HG03280 (cell line): ENCODE data around the gene PDE3A.

Experiments used
- ATAC-seq: cut with Tn5 transposase; IDR thresholded peaks from one replicate; pipeline ENCODE4 v1.9.1; 2021; ENCODE audit warnings: mild to moderate bottlenecking, moderate library complexity; ENCODE audit not compliant: unreplicated experiment

PDE3A gene

DNA sequence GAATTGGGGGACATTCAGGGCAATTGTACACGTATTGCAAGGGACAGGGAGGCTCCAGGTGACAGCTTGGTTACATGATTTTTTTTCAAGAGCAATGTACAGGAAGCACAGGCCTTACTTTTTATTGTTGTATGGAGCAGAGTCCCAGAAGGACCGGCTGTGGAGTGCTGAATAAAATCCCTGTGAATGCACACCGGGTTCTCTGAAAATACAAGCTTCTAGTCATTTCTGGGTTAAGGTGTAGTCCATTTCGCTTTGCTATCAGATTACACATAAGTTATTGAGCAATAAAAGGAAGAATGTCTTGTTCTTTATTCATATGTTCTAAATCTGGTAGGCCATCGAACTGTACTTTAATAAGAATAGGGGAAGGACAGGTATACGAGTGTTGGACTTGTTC lies 52.2 kb downstream of the PDE3A start:
- ATAC-seq, result no peak

DNA sequence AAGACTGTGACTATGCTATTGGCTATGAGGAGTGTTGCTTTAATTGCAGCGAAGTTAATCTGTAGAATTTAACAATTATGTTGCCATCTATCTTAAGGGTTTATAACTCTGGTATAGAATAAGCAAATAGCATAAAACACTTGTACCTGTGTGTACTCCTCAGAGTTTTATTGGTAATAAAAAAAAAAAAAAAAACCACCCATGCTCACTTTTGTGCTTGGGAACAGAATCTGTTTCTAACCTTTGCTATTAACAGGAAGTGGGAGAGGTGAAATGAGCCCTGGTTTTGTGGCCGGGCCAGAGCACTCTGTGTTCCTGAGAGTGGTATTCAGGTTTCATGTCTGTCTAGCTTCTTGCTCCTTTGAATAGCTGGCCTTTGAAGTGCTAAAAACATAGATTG lies 53.1 kb downstream of the PDE3A start:
- ATAC-seq, result no peak

DNA sequence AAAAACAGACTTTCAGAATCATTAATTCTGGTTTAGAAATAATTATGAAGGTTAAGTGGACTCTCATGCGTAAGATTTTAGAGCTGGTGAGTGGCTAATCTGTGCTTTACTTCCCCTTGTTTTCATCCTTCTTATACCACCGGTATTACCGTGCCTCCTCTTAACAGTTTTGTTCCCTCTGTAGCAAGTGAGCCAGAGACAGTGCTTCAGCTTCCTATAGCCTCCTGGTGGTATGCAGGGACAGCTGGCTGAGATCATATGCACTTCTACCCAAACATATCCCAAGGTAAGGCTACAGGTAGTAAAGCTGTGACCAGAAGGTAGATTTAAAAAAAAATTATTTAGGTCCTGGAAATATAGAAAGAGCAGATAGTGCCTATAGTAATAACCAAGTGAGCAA lies 55.2 kb downstream of the PDE3A start:
- no peak for ATAC-seq

DNA sequence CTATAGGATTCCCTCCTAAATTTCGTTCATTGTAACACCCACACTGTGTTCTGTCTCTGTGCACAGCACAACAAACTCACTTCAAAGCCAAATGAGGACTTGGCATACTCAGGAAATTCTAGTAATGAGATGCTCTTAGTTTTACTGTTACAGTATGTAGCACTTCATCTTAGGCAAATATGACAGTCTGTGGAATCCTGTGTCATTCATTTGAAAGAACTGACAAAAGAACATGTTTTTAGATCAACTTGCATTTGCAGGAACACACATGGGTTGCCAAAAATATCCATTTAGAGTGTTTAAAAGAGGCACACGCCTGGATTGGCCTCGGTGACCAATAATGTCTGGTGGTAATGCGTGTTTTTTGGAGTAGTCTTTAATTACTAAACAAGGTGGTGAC lies 56.5 kb downstream of the PDE3A start:
- no peak for ATAC-seq

DNA sequence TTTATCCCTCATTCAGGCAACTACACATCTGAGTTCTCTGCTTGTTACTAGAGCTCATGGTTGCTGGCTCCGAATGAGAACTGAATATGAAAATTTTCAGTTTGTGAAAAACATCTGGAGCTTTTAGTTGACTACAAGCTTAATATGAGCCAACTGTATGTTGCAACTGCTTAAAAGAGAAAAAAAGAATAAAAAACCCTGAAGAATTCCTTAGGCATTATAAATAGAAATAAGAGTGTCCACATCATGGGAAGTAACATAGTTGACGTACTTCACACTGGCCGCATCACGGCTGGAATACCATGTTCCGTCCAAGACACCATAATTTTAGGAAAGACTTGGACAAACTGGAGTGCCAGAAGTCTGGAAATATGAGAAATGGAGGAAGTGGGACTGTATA lies 57.9 kb downstream of the PDE3A start:
- no peak for ATAC-seq

DNA sequence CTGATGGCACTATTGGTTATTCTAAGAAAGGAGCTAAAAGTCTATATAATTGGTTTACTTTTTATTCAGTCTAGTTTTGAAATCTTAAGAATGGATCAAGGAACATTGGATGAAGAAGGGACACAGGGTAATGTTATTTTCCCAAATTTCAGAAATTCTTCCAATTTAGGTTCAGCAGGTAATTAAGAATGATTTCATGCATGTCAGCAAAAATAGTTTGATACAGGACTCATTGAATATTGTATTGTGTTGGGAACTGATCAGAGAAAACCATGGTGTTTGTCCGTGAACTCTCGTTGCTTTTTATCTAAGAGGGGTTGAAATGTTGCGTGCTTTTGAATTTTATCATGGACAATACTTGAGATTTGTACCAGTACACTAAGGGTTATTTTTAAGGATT lies 58.6 kb downstream of the PDE3A start:
- ATAC-seq, result no peak

DNA sequence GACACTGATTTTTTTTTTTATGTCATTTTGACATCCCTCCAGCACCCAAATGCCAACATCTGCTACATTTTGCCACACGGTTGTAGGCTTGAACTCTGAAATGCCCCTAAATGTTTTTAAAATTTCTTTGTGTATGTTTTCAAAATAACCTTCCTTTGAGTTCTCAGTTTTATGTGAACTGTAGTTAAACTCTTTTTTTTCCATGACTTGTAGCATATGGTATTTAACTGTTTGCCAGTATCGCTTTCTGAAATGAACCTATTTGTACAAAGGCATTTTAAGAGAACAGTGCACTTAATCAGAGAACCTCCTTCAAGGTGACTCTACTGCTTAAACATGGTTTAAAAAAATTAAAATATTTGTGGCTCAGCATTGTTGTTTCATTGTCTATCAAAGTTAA lies 61.5 kb downstream of the PDE3A start:
- ATAC-seq, result no peak

DNA sequence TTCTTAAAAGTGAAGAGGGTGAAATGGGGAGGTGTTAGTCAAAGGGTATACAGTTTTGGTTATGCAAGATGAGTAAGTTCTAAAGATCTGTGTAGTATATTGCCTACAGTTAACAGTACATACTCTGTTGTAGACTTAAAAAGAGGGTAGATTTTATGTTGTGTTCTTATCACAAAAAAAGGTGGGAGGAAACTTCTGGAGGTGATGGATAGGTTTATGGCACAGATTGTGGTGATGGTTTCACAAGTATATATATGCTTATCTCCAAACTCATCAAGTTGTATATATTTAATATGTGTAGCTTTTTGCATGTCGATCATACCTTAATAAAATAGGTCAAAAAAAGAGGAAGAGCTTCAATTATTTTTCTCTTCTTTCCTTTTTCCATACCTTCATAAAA lies 64.0 kb downstream of the PDE3A start:
- no peak for ATAC-seq

DNA sequence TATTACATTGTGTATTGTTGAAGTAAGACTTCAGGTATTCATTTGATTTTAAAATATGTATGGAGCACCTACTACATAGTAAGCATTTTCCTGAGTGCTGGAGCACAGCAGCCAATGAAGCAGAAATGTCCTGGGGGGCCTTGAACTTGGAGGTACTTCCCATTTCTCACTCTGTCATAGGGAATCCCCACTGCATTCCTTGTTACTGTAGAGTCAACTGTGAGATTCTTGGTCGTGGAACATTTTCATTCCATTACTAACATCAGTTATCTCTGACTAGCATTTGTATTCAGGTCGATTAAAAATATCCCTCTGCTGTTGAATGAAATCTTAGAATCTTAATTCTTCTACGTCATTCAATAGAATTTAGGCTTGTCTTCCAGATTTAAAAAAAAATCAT lies 66.7 kb downstream of the PDE3A start:
- no peak for ATAC-seq

DNA sequence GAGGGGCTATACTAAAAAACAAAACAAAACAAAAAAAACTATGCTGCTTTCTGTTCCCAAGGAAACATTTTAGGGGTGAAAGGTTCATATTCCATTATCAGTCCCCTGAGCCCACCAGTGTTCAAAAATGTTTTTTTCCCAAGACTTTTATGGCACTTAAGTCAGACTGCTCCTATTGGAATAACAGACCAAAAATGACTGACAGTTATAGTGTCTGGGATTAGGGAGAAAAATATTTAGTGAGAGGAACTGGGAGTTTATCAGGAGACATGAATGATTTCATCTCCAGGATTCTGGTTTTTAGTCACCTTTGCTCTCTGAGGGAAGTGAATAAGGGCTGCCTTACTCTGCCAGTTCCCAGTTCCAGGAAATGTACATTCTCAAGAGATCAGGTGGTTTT lies 68.0 kb downstream of the PDE3A start:
- ATAC-seq, result no peak

DNA sequence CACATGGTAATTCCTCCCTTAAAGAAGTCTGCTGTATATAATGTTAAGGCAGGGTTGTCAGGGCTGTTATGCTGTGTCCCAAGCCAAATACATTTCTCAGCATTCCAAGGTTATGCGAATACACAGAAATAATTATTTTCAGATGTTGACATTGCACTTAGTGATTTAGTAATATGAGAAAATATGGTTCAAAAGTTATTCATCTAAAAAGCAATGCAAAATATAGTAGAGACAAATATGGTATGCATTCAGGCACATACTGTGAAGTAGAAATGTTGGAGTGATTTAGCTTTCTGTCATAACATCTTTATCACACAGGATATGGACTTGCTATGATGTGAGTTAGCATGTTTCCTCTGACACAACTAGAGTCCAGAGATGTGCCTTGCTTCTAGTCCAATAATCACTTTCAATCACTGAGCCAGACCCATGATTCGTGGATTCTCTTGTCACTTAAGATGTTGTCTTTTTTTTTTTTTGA lies 70.0 kb downstream of the PDE3A start:
- no peak for ATAC-seq

DNA sequence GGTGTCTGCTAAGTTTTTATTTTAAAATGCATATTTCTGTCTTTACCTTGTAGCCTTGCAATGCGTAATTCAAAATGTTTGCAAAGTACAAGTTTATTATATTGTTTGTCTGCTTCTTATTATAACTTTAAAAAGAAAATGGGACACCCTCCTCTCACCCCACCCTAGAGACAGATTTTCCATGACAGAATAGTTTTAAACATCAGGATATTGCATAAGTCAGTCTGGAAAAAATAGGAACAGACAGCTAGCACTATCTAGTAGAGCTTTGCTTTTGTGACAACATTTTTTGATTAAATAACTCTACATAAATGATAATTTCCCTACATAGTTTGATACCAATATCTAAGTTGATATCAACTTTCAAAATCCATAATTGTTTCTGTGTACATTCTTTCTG lies 71.3 kb downstream of the PDE3A start:
- no peak for ATAC-seq

DNA sequence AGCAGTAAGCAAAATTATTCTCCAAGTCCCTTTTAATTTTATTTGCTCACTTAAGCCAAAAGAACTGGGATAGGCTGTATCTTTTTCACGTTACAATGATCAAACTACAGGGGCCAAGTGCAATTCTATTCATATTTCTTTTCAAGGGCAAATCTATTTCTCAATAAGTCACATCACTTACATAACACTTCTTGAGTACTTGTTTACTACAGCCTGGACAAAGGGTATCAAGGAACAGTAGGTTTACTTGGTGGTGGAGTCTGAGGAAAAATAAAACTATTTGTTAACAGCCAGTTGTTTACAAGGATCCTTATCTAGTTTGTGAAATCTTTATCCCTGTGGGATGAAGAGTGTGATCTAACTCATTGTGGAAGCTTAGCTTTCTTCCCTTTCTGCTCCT lies 72.1 kb downstream of the PDE3A start:
- no peak for ATAC-seq

DNA sequence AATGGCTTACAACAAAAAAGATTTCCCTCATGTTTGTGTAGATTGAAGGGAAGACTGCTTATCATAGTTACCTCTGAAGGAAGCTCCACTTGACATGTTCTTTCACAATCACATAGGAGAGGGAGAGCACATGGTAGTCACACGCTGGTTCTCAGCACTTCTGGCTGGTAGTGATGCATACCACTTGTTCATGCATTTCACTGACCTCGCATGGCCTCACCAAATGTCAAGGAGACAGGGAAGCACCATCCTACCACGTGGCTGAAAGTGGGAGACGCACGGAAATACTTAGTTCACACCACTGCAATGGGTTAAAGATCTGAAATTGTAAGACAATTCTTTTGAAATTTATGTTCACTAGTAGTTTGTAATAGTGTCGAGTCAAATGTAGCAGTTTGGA lies 74.0 kb downstream of the PDE3A start:
- ATAC-seq, result no peak

DNA sequence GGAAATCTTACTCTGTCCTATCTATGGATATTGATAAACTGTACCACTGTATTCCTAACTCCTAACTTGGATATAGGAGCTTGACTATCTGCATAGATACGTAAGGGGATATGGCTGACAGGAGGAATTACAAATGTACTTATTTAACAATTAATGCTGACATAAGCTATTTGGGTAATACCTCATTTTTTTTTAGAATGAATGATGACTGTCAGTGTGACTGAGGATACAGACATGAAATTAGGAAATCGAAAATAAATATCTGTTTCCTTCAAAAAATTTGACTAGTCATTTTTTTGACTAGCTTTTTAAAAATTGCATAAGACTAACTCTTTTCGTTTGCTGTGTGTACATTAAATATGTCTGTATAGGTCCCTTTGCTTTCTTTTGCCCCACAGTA lies 74.9 kb downstream of the PDE3A start:
- ATAC-seq, result no peak

DNA sequence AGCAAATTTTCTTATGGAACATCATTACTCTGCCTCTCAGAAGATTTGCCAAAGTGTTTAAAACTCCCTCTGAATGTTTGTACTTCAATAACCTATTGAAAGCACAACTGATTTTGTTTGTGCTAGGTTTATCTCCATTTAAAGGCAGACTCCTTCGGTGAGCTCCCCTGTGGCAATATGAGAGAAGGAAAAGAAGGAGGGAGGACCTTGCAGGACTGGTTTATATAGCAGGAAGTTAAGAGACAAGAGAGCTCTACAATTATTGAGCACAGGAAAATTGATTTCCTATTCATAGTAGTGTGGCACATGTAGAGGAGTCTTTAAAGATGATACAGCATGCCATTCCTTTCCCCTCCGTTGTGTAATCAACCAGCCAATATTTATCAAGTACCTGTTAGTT lies 75.5 kb downstream of the PDE3A start:
- ATAC-seq, result no peak

DNA sequence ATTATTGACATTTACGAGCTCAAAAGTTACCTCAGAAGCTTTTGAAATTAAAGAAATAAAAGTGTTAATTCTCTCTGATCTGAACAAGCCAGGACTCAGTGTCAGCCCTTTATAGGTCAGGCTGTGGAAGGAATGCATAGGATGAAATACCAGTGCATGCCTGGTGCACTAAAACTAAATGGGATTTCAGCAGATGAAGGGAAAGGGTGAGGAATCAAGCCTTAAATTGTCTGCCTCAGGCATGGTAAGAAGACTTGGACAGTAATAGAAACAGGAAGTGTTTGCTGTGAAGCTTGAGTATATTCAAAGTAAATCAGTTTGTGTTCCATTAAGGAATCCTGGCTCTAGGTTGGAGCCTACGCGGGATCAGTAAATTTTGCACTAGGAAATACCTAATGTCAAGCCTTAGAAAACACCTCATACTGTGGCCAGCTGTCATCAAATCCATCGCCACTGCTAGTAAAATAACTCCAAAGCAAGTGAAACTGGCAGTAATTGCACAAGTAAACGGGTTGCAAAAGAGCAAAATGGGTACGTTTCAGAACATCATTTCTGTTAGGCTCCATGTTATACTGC lies 76.3 kb downstream of the PDE3A start:
- ATAC-seq, result no peak

DNA sequence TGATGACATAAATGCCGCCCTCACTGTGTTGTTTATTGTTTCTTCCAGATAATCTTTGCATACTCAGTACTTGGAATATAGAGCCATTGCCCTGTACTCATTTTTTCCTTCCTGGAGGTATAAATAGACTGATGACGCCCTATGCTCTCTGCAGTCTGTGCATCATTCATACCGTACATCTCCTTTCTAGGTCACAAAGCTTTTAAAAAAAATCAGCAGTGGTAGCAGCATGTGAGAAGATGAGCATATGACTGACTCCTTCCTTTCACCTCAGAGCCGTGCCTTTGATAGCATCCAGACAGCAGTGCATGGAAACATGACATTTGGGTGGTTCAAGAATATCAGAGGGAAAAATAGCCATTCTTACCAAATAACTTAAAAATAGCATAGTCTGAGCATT lies 77.3 kb downstream of the PDE3A start:
- ATAC-seq, result no peak

DNA sequence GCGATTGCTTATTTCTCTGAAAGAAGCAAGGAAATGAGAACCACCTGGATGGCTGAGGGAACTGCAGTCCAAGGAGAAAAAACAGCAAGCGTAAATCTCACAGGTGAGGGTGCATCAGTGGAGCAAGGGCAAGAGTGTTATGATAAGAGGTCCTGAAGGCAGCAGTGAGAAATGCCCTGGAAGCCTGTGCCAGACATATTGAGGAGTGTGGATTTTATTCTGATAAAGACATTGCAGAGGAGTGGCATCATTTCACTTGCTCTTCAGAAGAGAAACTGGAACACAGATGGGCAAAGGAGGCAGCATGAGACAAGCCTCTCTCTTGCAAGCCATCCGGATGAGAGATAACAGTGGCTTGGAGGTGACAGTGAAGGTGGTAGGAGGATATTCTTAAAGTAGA lies 78.5 kb downstream of the PDE3A start:
- no peak for ATAC-seq

DNA sequence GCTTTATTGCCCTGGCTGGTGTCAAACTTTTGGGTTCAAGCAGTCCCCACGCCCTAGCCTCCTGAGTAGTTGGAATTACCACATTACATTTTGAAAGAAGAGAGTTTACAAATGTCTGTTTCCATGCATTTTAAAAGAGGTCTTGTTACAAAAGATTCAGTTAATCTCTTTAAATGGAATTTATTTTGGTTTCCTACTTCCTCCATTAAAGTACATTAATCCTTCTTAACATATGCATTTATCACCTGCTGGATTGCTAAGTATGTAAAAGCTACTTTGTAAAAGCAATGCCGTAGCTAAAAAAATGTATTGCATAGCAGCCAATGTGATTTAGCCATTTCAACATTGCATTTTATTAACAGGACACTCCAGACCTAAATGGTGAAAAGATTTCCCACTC lies 80.4 kb downstream of the PDE3A start:
- no peak for ATAC-seq

DNA sequence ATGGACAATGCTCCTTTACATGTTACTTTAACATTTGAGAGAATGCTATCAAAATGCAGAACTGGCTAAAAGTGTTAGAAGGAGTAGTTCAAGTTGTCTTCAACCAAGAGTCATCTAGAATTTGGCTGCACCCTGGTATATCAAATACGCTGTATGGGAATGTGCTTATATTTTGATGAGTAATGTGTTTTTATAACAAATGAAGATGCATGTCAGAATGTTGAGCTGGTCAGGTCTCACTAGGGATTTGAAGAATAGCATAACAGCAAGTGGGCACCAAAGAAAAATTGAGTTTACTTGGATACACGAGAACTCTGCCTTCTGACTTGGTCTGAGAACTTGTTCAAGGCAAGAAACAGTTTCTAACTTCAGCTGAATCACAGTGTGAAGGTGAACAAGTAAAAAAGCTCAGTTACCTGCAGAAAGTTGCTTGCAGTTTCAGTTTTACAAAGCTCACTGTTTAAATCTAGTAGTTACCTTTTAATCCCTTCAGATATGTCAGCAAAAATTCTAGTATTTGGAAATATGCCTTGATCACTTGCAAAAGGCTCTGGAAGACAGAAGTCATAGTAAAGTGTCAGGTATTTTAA lies 82.3 kb downstream of the PDE3A start:
- ATAC-seq, result no peak

DNA sequence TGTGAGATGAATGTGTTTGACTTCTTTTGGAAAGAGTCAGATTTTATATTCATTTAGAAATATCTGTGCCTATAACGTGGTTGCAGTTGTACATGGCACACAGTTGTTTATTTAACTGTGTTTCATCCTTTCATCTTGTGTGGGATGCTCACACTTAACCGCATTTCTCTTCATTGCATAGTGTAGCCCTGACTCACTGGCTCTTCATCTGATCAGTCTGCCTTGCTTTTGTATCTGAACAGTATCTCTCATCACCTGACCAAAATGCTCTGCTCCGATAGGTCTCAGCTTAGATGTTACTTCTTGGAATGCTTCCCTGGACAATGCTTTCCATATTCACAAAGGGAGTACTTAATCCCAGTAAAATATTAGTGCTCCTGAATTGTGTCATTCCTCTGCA lies 83.4 kb downstream of the PDE3A start:
- ATAC-seq, result no peak

DNA sequence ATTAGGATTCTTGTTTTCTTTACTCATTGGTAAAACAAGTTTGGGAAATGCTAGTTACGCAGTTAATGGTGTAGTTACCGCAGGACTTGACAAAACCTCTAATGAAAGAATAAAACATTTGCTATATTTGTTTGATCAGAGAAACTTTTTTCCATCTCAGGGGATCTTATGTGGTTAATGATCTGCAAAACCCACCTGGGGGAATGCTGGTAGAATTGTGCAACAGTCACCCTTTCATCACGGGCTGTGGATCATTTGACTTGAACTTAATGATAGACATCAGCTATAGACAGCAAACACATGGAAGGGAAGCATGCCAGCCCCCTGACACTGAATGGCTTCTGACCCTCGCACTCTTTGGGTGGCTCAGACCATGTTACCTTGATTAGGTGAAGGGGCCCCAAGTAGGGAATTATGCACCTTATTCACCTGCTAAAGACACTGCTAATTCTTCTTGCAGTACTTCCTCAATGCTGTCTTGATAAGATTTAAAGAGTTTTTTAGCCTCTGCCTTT lies 84.2 kb downstream of the PDE3A start:
- ATAC-seq, result no peak
